ENCODE measurements around the gene SCAF4. TPM values are rescaled to one million over a fixed set of nuclear protein-coding genes. Genes with fewer than 3 reads are reported as not detected.
"Not testable (repeated sequence)": the region's sequence is repeated elsewhere in the genome, so short reads cannot be mapped to it uniquely, and the experiment has no call there.

SCAF4 gene
- total RNA-seq, 1 experiment from 2014 or later: 7.1 TPM

- DNase-seq (ENCODE audit: low read depth): no peak
Measured at GRCh38 chr21:31650930-31651329, 81.0 kb downstream of the SCAF4 start.

- no peak for DNase-seq (ENCODE audit: low read depth)
Measured at GRCh38 chr21:31647650-31648049, 84.3 kb downstream of the SCAF4 start.

- DNase-seq (ENCODE audit: low read depth): no peak
Measured at GRCh38 chr21:31644643-31645042, 87.3 kb downstream of the SCAF4 start.

- DNase-seq (ENCODE audit: low read depth): no peak
Measured at GRCh38 chr21:31641416-31641922, 90.4 kb downstream of the SCAF4 start.

- no peak for DNase-seq (ENCODE audit: low read depth)
Measured at GRCh38 chr21:31636874-31637273, 95.0 kb downstream of the SCAF4 start.

GRCh38 chr21:31634993-31635392, 96.9 kb downstream of the SCAF4 start:
- DNase-seq (ENCODE audit: low read depth): no peak

- DNase-seq (ENCODE audit: low read depth): not testable (repeated sequence)
Measured at GRCh38 chr21:31631881-31632280, 100.0 kb downstream of the SCAF4 start.

- DNase-seq (ENCODE audit: low read depth): peak; percentile 83
Measured at GRCh38 chr21:31629972-31630711, 101.8 kb downstream of the SCAF4 start.

- DNase-seq (ENCODE audit: low read depth): no peak
Measured at GRCh38 chr21:31624961-31625491, 106.9 kb downstream of the SCAF4 start.

GRCh38 chr21:31624181-31624580, 107.7 kb downstream of the SCAF4 start:
- DNase-seq (ENCODE audit: low read depth): no peak

- no peak for DNase-seq (ENCODE audit: low read depth)
Measured at GRCh38 chr21:31623664-31624063, 108.3 kb downstream of the SCAF4 start.

GRCh38 chr21:31622397-31622796, 109.5 kb downstream of the SCAF4 start:
- no peak for DNase-seq (ENCODE audit: low read depth)

Other genes starting within 250 kb of the SCAF4 start
- gene SOD1, start 72.4 kb downstream of the SCAF4 start, total RNA-seq (2014; rRNA removed): 168 and 213 TPM in 2 replicates
- gene HUNK, start 140.9 kb upstream of the SCAF4 start, total RNA-seq (2014; rRNA removed): not detected in 2 replicates

All from LHCN-M2 (cell line).